ENCODE data around the gene CKAP5.

- TF ChIP-seq ZFP3 (CRISPR knock-in tag; IDR thresholded peaks at IDR 0.05) (no peak), PATZ1 (CRISPR knock-in tag; IDR thresholded peaks at IDR 0.05; ENCODE audit: borderline replicate concordance) (no peak), ZNF8 (CRISPR knock-in tag; IDR thresholded peaks at IDR 0.05) (no peak)
Measured at GRCh38 chr11:46776878-46777277, 69.2 kb downstream of the CKAP5 start.
